Head of caudate nucleus (tissue), 42 donors: ENCODE measurements around the gene KLK6.
"Not testable (repeated sequence)": the region's sequence is repeated elsewhere in the genome, so short reads cannot be mapped to it uniquely, and the experiment has no call there.

Source experiments
- DNase-seq, 42 donors: peaks; one replicate each; pipeline versions ENCODE4 v3.0.0 to v3.0.0-alpha.2; 2020 to 2021; ENCODE audit warnings: mixed read lengths in 7 of 42
- intact Hi-C: fragments of 100-400 bp; cut with DNase I; formaldehyde crosslinking; loops from one replicate; pipeline ENCODE4 v1.15.0; 2022

Gene KLK6

DNA sequence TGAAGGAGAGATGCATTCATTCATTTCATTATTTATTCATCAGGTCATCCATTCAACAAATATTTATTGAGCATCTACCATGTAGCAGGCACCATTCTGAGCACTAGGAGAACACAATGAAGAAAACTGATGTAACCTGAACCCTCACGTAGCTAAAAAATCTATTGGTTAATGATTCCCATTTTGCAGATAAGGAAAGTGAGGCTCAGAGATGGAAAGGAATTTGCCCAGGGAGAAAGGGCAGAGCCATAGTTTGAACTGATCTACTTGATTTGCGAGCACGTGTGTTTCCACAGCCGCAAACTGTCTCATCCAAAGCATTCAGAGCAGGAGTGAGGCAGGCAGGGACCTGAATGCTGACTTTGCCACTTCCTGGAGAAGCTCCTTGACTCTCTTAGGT is 29.3 kb upstream of the KLK6 start:
- no peak for DNase-seq
- intact Hi-C loops: no loop called here

DNA sequence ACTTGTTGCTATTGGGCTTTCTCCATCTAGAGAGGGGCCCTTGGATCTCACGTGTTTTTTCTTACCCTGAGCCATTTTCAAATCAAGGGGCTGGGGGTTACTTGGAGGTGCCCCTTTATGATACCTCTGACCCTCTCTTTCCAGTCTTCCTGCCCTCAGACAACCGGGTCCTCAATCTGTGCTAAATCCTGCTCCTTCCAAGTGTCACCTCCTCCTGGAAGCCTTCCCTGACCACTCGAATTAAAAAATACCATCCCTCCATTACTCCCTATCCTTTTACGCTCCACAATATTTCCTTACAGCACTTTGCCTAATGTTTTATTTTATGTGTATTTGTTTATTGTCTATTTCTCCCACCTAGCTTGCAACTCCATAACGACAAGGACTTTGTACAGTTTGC is 28.7 kb upstream of the KLK6 start:
- intact Hi-C loops: no loop called here
- no peak for DNase-seq

DNA sequence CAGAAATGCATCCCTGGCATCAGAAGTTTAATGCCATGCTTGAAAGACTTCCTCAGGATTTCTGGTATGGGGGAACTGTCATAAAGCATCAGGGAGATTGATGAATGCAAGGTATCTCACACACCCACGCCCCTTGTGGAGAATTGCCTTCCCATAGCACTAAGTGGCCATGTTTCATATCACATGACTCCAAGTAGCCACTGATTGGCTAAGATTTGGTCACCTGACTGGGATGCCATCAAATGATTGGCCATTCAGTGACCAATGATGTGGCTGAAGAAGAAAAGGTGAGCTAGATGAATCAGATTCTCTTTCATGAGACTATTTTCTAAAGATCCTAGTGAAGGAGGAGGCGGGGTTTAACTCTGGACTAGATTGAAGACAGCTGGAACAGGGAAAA is 24.7 kb upstream of the KLK6 start:
- intact Hi-C loops: no loop called here
- no peak for DNase-seq

DNA sequence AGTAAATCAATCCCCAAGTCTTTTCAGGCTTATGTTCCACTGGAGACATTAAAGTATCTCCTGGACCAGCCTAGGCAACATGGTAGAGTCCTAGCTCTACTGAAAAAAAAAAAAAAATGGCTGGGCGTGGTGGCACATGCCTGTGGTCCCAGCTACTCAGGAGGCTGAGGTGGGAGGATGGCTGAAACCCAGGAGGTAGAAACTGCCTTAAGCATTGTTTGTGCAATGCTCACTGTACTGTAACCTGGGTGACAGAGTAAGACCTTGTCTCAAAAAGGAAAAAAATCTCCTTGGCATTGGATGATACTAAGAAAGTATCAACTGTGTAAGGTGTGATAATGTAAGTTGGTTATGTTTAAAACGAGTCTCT is 23.3 kb upstream of the KLK6 start:
- DNase-seq: no peak
- intact Hi-C loops: no loop called here

DNA sequence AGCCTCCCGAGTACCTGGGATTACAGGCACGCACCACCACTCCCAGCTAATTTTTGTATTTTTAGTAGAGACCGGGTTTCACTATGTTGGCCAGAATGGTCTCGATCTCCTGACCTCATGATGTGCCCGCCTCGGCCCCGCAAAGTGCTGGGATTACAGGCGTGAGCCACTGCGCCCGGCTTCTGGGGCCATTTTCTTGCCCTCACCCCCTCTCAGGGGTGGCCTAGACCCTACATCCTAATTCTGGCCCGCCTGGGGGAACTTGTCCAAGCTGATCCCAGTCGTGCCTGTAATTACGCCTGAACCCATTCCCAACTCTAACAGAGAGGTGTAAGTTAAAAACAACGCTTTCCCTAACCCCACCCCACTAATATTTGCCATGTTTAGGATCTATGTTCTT is 15.0 kb upstream of the KLK6 start:
- DNase-seq, intact Hi-C loops: not testable (repeated sequence)

DNA sequence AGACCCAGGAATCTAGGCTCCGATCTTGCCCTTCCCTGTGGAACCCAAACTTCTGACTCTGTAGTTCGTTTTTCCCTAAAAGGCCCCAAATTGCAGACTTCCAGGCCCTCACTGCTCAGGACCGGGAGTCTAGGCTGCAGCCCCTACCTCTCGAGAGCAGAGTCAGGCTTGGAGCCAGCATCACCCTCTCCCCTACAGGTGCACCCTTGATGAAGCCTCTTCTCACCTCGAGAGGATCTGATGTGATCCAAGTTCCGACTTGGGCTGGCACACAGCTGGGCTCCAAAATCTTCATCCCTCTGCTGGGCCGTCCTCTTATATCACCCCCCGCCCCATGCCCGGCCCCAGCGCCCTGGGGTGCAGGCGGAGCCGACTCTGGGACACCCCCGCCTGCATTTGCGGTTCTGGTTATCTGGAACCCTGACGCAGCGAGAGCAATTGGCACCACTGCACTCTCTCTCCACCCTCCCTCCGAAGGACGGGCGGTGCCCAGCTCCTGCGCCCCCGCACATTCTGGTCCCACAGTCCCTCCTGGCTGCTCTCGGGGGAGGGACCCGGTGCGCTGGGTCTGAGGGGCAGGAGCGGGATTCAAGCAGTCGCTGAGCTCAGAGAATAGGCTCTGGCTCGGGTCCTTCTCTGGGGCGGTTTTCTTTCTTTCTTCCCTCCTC is 14.4 kb upstream of the KLK6 start, which contains the start of gene KLK7:
Gene KLK7, minus strand, starts transcription at position 293 of the 668 bp plus-strand sequence. CDS start 1,518 bp downstream, outside the sequence.
- DNase-seq: no peak
- intact Hi-C loops: no loop called here

DNA sequence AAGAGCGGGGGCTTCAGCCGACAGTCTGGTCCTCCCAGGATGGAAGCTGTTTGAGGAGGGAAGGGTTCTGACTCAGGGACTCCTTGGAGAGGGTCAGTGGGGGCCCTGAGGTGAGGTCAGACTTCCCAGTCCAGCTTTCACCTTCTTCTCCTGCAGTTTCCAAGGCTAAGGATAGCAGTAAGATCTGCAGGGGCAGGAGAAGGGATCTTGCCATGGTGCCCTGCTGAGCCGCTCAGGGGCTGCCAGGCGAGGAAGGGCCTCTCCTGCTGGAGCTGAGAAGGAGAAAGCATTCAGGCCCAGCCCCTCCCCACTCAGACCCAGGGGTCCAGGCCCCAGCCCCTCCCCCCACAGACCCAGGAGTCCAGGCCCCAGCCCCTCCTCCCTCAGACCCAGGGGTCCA is 12.8 kb upstream of the KLK6 start:
- intact Hi-C loops: no loop called here
- no peak for DNase-seq

DNA sequence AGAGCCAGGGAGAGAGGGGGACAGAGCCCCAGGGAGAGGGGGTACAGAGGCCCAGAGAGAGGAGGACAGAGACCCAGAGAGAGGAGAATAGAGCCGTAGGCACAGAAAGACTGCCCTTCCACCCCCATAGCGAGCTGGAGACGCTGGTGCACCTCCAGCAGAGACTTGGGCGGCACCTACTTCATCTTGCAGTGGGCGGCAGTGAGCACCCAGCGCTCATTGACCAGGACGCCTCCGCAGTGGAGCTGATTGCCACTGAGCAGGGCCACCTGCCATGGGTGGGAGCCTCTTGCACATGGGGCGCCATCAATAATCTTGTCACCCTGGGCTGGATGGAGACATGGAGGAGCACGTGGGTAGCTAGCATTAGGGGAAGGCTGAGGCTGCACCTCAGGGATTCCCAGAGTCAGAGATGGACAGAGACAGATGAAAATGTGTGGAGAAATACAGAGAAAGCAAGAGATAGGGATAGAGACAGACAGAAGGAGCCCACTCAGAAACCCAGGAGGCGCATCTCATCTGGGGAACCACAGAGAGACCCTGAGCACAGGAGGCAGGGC is 12.3 kb upstream of the KLK6 start:
- no peak for DNase-seq
- intact Hi-C loops: no loop called here

DNA sequence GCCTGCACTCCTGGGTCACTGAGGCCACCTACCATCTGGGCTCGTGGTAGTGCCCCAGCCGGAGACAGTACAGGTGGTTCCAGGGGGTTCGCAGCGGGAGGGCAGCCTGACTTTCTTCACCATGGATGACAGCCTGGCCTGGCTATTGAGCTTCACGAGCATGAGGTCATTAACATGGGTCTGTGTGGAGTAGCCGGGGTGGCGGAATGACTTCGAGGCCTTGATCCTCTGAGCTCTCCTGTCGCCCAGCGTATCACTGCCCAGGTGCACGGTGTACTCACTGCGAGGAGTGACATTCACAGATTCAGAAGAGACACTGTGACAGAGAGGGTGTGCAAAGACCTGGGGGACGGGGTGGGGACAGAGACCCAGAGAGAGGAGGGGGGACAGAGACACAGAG is 10.8 kb upstream of the KLK6 start:
- DNase-seq: no peak

DNA sequence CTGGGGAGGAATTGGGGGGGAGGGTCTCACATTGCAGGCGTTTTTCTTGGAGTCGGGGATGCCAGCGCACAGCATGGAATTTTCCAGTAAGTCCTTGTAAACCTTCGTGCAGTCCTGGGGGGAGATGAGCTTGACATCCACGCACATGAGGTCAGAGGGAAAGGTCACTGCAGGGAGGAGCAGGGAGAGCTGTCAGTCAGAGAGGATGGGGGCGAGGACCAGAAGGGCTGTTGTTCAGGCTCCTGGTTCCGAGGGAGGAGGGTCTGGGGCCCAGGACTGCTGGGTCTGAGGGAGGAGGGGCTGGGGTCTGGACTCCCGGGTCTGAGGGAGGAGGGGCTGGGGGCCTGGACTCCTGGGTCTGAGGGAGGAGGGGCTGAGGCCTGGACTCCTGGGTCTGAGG is 10.4 kb upstream of the KLK6 start:
- intact Hi-C loops: no loop called here
- DNase-seq: no peak

More for the DNA sequence above, 10.8 kb upstream of the KLK6 start:
- intact Hi-C loops: no loop called here

DNA sequence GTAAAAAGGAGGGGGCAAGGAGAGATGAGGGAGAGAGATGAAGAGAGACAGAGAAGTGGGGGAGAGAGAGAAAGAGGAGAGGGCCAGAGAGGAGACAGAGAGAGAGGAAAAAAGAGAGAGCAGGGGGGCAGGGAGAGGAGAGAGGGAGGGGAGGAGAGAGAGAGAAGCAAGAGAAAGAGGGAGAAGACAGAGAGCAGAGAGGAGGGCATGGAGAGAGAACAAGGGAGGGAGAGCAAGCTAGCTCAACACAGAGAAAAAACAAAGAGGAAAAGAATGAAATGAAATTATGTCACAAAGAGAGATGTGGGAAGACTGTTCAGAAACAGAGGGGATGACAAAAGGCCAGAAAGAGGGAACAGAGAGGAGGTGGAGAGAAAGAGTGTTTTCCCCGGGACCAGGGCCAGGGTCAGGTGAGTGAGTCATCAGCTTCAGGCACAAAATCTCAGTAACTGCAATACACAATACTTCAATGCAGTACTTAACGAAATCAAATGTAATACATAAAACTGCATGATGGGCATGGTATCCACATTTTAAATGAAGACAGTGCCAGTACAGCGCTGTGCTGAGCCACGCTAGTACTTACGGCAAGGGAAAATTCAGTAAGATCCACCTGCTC is 9.5 kb upstream of the KLK6 start:
- no peak for DNase-seq
- intact Hi-C loops: no loop called here

DNA sequence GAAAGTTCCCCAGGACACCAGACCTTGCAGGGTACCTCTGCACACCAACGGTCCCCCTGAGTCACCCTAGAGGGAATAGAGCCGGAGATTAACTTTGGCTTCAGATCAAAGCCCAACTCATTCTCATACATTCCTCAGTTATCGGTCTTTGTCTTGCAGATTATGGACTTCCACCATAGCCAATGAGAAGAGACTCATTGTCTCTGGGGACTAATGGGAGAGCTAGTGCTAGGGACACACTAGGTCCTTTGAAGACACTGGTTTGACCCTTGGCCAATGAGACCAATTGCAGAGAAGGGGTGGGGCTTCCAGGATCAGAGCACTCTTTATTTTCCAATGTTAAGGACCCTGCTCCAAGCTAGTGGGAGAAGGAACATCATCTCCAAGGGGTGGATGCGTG is 8.2 kb upstream of the KLK6 start:
- peak in 1 of 42 donors; percentile 24 for DNase-seq
- intact Hi-C loops: no loop called here

DNA sequence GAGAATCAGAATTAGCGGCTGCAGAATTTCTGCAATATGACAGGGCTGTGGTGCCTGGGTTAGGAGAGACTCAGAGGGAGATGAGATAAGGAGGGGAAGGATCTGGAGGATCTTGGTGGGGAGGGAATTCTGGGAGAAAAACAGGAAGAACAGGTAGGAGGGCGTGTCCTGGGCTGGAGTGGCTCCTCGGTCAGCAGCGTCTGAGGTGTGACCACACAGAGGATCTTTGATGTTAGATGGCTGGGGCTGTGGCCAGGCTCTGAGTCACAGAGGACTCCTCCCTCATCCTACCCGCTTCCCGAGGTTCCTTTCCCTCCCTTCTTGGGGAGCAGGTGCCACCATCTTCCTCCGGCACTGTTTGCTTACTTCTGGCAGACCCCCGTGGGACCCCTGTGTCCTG is 6.4 kb upstream of the KLK6 start:
- no peak for DNase-seq
- intact Hi-C loops: no loop called here

DNA sequence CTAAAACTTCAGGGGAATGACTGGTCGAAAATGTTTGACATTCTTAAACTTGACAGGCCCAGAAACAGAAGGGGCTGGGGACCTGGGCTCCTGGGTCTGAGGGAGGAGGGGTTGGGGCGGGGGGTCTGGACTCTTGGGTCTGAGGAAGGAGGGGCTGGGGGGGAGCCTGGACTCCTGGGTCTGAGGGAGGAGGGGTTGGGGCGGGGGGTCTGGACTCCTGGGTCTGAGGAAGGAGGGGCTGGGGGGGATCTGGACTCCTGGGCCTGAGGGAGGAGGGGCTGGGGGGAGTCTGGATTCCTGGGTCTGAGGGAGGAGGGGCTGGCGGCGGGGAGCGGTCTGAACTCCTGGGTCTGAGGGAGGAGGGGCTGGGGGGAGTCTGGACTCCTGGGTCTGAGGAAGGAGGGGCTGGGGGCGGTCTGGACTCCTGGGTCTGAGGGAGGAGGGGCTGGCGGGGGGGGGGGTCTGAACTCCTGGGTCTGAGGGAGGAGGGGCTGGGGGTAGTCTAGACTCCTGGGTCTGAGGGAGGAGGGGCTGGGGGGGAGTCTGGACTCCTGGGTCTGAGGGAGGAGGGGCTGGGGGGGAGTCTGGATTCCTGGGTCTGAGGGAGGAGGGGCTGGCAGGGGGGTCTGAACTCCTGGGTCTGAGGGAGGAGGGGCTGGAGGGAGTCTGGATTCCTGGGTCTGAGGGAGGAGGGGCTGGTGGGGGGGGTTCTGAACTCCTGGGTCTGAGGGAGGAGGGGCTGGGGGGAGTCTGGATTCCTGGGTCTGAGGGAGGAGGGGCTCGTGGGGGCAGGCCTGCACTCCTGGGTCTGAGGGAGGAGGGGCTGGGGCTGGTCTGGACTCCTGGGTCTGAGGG is 5.5 kb upstream of the KLK6 start:
- intact Hi-C loops: no loop called here
- no peak for DNase-seq

DNA sequence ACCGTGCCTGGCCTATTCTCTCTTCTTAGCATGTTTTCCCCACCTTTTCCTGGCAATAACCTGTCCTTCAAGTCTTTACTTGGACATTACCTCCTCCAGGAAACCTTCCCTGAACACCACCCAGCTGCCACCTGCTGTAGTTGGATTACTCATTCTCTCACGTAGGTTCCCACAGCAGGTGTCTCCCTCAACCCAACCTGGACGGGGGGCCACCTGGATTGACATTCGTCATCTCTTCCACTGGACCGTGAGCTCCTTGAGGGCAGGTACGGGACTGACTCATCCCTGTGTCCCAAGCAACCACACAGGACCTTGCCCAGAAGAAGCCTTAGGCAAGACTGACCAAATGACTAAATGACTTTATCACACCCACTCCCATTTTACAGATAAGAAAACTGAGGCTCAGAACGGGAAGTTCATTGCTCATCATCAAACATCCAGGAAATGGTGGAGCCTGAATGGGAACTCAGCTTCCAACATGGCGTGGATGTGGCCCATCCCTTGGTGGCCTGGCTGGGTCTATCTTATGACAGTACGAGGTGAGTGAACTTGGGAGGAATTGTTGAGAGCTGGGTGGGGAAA is 3.5 kb upstream of the KLK6 start:
- intact Hi-C loops: no loop called here
- DNase-seq: no peak

DNA sequence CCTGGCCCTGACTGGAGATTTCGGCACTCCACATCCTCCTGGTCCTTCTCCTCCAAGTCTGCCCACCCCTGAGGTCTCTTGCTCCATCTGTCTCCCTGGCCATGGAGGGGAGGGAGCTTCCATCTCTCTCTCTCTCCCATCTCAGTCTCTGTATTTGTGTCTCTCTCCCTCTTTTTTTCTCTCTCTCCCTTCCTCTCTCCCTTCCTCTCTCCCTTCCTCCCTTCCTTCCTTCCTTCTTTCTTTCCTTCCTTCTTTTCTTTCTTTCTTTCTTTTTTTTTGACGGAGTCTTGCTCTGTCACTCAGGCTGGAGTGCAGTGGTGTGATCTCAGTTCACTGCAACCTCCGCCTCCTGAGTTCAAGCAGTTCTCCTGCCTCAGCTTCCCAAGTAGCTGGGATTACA is 419 bp upstream of the KLK6 start:
- intact Hi-C loops: not testable (repeated sequence)

DNA sequence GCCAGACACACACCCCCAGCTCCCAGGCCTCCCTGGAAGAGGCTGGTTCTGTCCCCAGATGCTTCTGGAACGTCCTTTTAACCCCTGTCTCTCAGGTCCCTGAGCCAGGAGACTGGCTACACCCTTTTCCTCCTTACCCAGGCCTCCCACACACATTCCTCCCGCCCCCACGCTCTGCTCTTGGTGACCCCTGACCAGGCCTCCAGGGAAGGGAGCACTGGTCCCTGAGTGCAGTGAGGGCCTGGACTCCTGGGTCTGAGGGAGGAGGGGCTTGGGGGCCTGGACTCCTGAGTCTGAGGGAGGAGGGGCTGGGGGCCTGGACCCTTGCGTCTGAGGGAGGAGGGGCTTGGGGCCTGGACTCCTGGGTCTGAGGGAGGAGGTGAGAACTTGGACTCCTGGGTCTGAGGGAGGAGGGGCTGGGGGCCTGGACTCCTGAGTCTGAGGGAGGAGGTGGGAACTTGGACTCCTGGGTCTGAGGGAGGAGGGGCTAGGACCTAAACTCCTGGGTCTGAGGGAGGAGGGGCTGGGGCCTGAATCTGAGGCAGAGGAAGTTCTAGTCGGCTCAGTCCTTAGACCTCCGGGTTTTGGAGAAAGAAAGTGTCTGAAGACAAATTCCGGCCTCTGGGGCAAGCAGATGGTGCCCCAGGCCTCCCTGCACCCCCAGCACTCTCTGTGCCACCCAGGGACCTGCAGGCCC is 527 bp downstream of the KLK6 start:
- peak in 7 of 42 donors; percentile 9 to 50 (median 28) for DNase-seq
- intact Hi-C loops: no loop called here

More for the DNA sequence above, 419 bp upstream of the KLK6 start:
- not testable (repeated sequence) for DNase-seq

DNA sequence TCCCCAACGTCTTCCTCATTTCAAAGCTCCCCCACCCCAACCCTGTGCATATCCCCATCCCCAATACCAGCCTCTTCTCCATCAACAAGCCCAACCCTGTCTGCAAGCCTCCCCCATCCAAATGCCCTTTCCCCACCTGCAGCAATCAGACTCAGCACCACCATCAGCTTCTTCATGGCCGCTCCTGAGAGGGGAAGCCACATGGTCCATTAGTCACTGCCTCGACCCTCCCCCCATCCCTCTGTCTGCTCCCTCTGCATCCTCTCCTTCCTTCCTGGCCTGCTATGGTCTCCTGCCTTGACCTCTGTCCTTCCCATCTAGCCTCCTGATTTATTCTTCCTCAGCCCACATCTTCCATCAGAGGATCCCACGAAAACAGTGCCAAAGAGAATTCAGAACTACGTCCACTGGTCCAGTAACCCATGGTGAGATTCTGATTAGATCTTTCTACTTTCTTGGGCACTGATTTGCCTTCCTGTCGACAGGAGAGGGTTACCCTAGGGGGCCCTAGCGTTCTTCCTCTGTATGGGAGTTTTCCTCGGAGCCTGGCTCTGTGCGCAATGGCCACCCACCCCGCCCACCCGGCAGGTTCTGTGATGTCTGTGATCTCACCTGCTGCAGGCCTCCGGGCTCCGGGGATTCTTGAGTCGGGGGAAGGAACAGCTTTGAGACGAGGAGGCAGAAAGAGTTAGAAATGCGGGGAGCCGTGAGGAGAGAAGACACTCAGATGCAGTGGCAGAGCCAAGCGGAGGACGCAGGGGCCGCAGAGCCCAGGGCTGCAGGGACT is 1.3 kb downstream of the KLK6 start:
- intact Hi-C loops: no loop called here
- DNase-seq: peak in 25 of 42 donors; percentile 13 to 73 (median 30)
